SJCRH30 (cell line): Measurements from ENCODE around the gene PTPRK. TPM values are rescaled to one million over a fixed set of nuclear protein-coding genes. Genes with fewer than 3 reads are reported as not detected.

Source experiments
- DNase-seq, 2 experiments: peaks; one replicate each; pipeline ENCODE4 v3.0.0-alpha.2; 2015 to 2020
- H3K27ac ChIP-seq: fragments of 250-450 bp; sonication (Bioruptor Pico); 2 replicates; pipeline ENCODE4 v1.5.1; 2020; ENCODE audit warnings: mild to moderate bottlenecking, moderate library complexity
- H3K27me3 ChIP-seq: fragments of 250-450 bp; sonication (Bioruptor Pico); 2 replicates; pipeline ENCODE4 v1.5.1; 2020; ENCODE audit warnings: mild to moderate bottlenecking, moderate library complexity
- H3K36me3 ChIP-seq: fragments of 250-450 bp; sonication (Bioruptor Pico); 2 replicates; pipeline ENCODE4 v1.5.1; 2020; ENCODE audit warnings: mild to moderate bottlenecking, moderate library complexity
- H3K4me1 ChIP-seq: fragments of 250-450 bp; sonication (Bioruptor Pico); 2 replicates; pipeline ENCODE4 v1.5.1; 2020; ENCODE audit warnings: mild to moderate bottlenecking, moderate library complexity
- H3K4me3 ChIP-seq: fragments of 250-450 bp; sonication (Bioruptor Pico); 2 replicates; pipeline ENCODE4 v1.5.1; 2020; ENCODE audit warnings: mild to moderate bottlenecking, moderate library complexity
- H3K9me3 ChIP-seq: fragments of 250-450 bp; sonication (Bioruptor Pico); replicated peaks from 2 replicates; pipeline ENCODE4 v1.5.1; 2020; ENCODE audit warnings: mild to moderate bottlenecking, moderate library complexity
- total RNA-seq: library from RNA; depleted of rRNA; stranded (reverse); fragments of >200 nt; shearing (Covaris generic); gene quantifications from 2 replicates; pipeline ENCODE4 v1.2.3, GENCODE V29; 2014

Gene PTPRK
- total RNA-seq, 1 experiment from 2014 or later = 31.4 TPM

GRCh38 chr6:128525406-128525805 lies 5.0 kb upstream of the PTPRK start:
- no peak overlapping the region for H3K4me3 ChIP-seq
- H3K4me1 ChIP-seq = peaks cover 5% of the 10 kb centered on the region
- H3K36me3 ChIP-seq = no peaks in the 10 kb centered on the region
- H3K27me3 ChIP-seq = no peaks in the 10 kb centered on the region
- no peak for DNase-seq
- H3K9me3 ChIP-seq = no peaks in the 10 kb centered on the region
- H3K27ac ChIP-seq = no peak overlapping the region

- DNase-seq = no peak
- H3K9me3 ChIP-seq = no peaks in the 10 kb centered on the region
- peak overlapping the region; percentile 98 for H3K27ac ChIP-seq
- H3K27me3 ChIP-seq = no peaks in the 10 kb centered on the region
- peaks cover 7% of the 10 kb centered on the region for H3K4me1 ChIP-seq
- no peaks in the 10 kb centered on the region for H3K36me3 ChIP-seq
- H3K4me3 ChIP-seq = peak overlapping the region; percentile 82
Observed at GRCh38 chr6:128521282-128521632, 858 bp upstream of the PTPRK start.

GRCh38 chr6:128519931-128520435 lies 416 bp downstream of the PTPRK start:
- Histone ChIP-seq H3K9me3 (no peaks in the 10 kb centered on the region), H3K4me1 (peaks cover 20% of the 10 kb centered on the region), H3K4me3 (peak overlapping the region; percentile 82), H3K27me3 (no peaks in the 10 kb centered on the region), H3K27ac (peak overlapping the region; percentile 98), H3K36me3 (no peaks in the 10 kb centered on the region)
- DNase-seq = no peak

GRCh38 chr6:128519132-128519930 lies 1.1 kb downstream of the PTPRK start:
- Histone ChIP-seq H3K27me3 (no peaks in the 10 kb centered on the region), H3K9me3 (no peaks in the 10 kb centered on the region), H3K4me1 (peaks cover 27% of the 10 kb centered on the region), H3K27ac (peak overlapping the region; percentile 98), H3K36me3 (no peaks in the 10 kb centered on the region), H3K4me3 (peak overlapping the region; percentile 82)
- DNase-seq = peak; percentile 64 to 76

GRCh38 chr6:128518434-128519131 lies 1.8 kb downstream of the PTPRK start:
- Histone ChIP-seq H3K9me3 (no peaks in the 10 kb centered on the region), H3K4me3 (peak overlapping the region; percentile 82), H3K4me1 (peaks cover 32% of the 10 kb centered on the region), H3K27me3 (no peaks in the 10 kb centered on the region), H3K36me3 (no peaks in the 10 kb centered on the region), H3K27ac (no peak overlapping the region)
- peak; percentile 9 to 13 for DNase-seq

- DNase-seq = no peak
- no peak overlapping the region for H3K27ac ChIP-seq
- no peaks in the 10 kb centered on the region for H3K27me3 ChIP-seq
- H3K36me3 ChIP-seq = no peaks in the 10 kb centered on the region
- H3K4me1 ChIP-seq = peaks cover 33% of the 10 kb centered on the region
- no peaks in the 10 kb centered on the region for H3K9me3 ChIP-seq
- H3K4me3 ChIP-seq = no peak overlapping the region
Observed at GRCh38 chr6:128517124-128517523, 3.3 kb downstream of the PTPRK start.

- Histone ChIP-seq H3K9me3 (no peaks in the 10 kb centered on the region), H3K36me3 (no peaks in the 10 kb centered on the region), H3K4me3 (no peak overlapping the region), H3K27ac (no peak overlapping the region), H3K4me1 (peaks cover 30% of the 10 kb centered on the region), H3K27me3 (no peaks in the 10 kb centered on the region)
- DNase-seq = peak in 1 of 2 experiments; percentile 27
Observed at GRCh38 chr6:128516514-128516898, 3.9 kb downstream of the PTPRK start.

GRCh38 chr6:128515550-128516513 lies 4.6 kb downstream of the PTPRK start:
- Histone ChIP-seq H3K36me3 (no peaks in the 10 kb centered on the region), H3K27me3 (no peaks in the 10 kb centered on the region), H3K4me1 (peaks cover 28% of the 10 kb centered on the region), H3K4me3 (no peak overlapping the region), H3K9me3 (no peaks in the 10 kb centered on the region), H3K27ac (0 out of 2 replicates have a peak overlapping the region, but pooled peaks have one; percentile 9)
- peak in 1 of 2 experiments; percentile 28 for DNase-seq

- H3K36me3 ChIP-seq = no peaks in the 10 kb centered on the region
Observed at GRCh38 chr6:128513878-128514277, 6.5 kb downstream of the PTPRK start.

GRCh38 chr6:128512296-128512695 lies 8.1 kb downstream of the PTPRK start:
- Histone ChIP-seq H3K36me3 (no peaks in the 10 kb centered on the region), H3K4me3 (no peak overlapping the region), H3K4me1 (peaks cover 28% of the 10 kb centered on the region), H3K9me3 (no peaks in the 10 kb centered on the region), H3K27ac (no peak overlapping the region), H3K27me3 (no peaks in the 10 kb centered on the region)
- no peak for DNase-seq

More at GRCh38 chr6:128513878-128514277, 6.5 kb downstream of the PTPRK start:
- no peaks in the 10 kb centered on the region for H3K27me3 ChIP-seq
- DNase-seq = peak; percentile 69 to 85
- no peak overlapping the region for H3K4me3 ChIP-seq
- peaks cover 28% of the 10 kb centered on the region for H3K4me1 ChIP-seq
- H3K9me3 ChIP-seq = no peaks in the 10 kb centered on the region
- peak overlapping the region; percentile 10; the same call in 1 of the 2 replicates for H3K27ac ChIP-seq

- no peaks in the 10 kb centered on the region for H3K9me3 ChIP-seq
- H3K4me3 ChIP-seq = no peak overlapping the region
- DNase-seq = no peak
- H3K36me3 ChIP-seq = no peaks in the 10 kb centered on the region
- peaks cover 28% of the 10 kb centered on the region for H3K4me1 ChIP-seq
- H3K27me3 ChIP-seq = no peaks in the 10 kb centered on the region
- H3K27ac ChIP-seq = no peak overlapping the region
Observed at GRCh38 chr6:128511506-128511905, 8.9 kb downstream of the PTPRK start.

GRCh38 chr6:128509709-128510108 lies 10.7 kb downstream of the PTPRK start:
- DNase-seq = no peak
- Histone ChIP-seq H3K36me3 (no peaks in the 10 kb centered on the region), H3K27me3 (no peaks in the 10 kb centered on the region), H3K4me3 (no peak overlapping the region), H3K9me3 (no peaks in the 10 kb centered on the region), H3K27ac (no peak overlapping the region), H3K4me1 (peaks cover 10% of the 10 kb centered on the region)

GRCh38 chr6:128508588-128509296 lies 11.7 kb downstream of the PTPRK start:
- H3K27me3 ChIP-seq = no peaks in the 10 kb centered on the region
- no peak overlapping the region for H3K4me3 ChIP-seq
- no peaks in the 10 kb centered on the region for H3K36me3 ChIP-seq
- DNase-seq = no peak
- no peak overlapping the region for H3K27ac ChIP-seq
- H3K4me1 ChIP-seq = peaks cover 3% of the 10 kb centered on the region; the same call in 1 of the 2 replicates
- H3K9me3 ChIP-seq = no peaks in the 10 kb centered on the region
